Measurements from ENCODE around the gene TM9SF3.

The TM9SF3 gene

DNA sequence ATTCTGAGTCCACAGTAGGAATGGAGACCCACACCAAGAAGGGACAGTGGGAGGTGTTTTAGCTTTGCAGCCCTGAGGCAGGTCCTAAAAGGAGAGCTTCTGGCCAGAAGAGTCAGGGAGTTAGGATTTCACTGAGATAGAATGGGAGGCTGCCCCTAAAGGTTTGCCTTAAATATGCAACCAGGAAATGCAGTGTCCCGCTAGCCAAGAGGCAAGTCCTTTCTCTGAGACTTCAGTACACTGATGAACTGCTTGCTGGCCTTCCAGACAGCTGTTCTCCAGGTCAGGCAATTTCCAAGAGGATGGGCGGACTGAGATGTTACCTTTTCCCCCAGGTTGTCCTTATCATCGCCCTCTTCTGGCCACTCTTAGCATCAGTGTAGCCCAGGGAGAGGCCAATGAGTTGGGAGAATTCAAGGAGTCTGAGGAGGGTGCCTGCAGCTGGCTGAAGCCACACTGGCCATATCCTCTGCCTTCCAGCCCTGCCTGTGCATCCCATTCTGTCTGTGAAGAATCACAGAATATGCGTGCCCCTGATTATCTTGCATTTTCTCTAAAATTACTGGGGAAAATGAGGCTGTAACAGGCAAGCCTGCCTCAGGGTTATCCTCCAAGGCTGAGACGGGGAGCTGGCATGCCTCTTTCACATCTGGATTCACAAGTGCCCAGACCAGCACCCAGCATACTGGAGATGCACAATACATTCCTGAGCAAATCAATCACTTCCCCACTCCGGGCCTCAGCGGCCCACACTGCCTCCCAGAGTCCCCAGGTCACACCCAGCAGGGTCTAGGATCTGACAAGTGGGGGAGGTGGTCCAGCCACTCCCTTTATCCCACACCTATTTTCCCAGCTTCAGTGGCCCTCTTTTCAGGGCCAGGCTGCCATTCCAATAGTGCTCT is 75.5 kb downstream of the TM9SF3 start:
- peak; percentile 53 for DNase-seq (ENCODE audit: low read depth, low spot score)

DNA sequence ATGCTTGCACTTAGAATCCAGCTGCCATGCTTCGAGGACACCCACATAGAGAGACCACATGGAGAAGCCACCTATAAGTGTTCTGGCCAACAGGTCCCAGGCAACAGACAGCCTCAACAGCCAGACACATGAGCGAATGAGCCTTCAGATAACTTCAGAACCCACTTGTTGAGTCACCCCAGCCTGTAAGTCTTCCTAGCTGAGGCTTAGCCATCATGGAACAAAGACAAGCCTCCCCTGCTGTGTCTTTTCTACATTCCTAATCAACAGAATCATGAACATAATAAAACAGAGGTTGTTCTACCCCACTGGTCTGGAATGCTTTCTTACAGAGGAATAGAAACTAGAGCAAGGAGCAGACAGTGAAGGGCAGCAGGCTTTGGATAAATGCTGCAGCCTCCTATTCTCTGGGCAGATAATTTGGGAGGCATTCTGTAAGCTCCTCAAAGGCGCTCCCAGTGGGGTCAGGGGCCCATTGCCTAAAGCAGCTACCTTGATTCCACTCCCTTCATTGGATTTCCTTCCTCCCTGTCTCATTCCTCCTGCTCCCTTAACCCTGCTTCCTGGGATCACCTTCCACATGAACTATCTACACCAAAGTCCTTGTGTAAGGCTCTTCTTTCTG is 77.7 kb downstream of the TM9SF3 start:
- DNase-seq (ENCODE audit: low read depth, low spot score) = peak; percentile 95

DNA sequence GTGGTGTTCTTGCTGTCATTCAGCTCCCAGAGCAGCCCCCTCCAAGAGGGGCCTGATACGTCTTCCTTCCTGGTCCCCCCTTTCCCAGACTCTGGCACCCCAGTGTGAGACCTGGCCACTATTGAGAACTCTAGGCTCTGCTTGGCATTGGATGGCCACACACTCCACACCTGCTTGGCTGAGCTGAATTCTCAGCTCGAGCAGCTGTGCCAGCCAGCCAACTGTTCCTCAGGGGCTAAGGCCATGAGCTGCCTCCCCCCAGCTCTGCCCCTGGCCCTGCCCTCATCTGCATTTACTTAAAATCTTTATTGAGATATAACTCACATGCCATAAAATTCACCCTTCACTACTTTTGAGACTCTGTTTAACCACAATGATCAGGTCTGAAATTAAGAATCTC is 79.8 kb downstream of the TM9SF3 start:
- no peak for DNase-seq (ENCODE audit: low read depth, low spot score)

DNA sequence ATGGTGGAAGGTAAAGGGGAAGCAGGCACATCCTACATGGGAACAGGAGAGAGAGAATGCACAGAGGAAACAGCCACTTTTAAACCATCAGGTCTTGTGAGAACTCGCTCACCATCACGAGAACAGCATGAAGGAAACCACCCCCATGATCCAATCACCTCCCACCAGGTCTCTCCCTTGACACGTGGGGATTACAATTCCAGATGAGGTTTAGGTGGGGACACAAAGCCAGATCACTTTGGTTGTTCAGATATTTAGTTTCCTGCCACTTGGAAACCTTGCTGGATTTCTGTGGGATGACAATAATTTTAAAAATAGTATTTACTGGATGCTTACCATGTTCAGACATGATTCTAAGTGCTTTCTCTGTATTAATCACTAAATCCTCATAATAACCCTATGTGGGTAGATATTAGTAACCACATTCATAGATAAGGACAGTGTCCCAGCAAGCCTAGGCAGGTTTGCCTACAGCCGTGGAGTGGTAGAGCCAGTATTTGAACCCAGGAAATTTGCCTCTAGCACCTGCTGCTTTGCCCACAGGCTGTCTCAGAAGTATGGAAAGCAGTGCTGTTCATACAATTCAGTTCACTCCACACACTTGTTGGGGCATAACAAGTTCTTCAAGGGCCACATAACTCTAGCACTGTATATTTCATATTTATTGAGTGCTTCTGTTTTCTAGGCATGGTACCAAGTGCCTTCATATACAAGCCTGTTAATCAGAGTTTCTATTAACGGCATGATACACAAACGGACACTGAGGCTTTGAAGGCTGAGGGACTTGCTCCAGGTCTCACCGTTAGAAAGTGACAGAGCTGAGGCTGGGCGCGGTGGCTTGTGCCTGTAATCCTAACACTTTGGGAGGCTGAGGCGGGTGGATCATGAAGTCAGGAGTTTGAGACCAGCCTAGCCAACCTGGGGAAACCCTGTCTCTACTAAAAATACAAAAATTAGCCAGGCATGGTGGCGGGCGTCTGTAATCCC is 81.4 kb downstream of the TM9SF3 start:
- DNase-seq (ENCODE audit: low read depth, low spot score) = no peak

DNA sequence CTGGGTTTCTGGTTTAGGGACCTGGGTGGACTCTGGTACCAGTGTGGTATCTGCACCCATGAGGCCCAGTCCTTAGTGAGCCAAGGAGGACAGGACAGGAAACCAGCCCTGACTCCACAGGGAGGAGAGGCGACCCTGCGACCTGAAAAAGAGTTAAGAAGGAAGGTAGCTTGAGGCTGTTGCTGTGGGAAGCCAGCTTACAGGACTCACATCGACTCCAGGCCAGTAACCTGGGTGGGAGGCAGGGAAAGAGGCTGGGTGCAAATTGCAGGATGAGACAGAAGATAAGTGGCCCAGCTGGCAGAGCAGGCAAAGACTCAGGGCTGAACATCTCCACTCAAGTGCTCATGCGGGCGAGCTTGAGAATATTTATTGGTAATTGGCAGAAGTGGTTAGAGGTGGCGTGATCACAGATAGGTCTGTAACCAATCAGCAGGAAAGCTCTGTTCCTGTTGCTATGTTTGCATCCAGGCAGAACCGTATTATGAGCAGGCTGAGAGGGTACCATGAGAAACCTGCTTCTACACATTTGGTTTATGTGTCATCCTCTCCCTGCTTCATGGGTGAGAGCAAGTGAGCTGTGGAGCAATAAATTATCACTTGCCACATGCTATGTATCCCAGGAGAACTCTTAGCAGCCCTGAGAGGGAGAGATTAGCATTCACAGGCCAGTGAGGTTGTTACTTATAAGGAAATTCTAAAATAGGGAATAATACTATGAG is 84.1 kb downstream of the TM9SF3 start:
- no peak for DNase-seq (ENCODE audit: low read depth, low spot score)

DNA sequence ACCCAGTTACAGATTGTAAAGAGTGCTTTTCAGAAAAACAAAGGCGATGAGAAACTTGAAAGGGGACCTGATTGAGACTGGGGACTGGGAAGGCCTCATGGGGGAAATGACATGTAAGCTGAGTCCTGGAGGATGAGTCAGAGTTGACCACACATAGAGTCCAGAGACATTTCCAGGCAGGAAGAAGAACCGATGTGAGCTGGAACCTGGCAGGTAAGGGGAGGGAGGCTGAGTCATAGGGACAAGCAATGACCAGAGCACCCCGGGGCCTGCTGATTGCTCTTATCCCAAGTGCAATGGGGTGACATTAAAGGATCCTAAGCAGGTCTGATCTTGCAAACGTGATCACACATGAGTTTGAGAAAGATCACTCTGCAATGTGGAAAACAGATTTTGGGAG is 84.8 kb downstream of the TM9SF3 start:
- peak; percentile 24 for DNase-seq (ENCODE audit: low read depth, low spot score)

DNA sequence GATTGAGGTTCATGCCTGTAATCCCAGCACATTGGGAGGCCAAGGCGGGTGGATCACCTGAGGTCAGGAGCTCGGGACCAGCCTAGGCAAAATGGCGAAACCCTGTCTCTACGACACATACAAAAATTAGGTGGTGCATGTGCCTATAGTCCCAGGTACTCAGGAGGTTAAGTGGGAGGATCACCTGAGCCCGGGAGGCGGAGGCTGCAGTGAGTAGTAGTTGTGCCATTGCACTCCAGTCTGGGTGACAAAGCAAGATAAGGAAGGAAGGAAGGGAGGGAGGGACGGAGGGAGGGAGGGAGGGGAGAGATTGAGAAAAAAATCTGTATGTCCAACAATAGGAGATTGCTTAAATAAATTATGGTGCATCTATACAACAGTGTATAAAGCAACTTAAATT is 86.3 kb downstream of the TM9SF3 start:
- DNase-seq (ENCODE audit: low read depth, low spot score) = no peak

DNA sequence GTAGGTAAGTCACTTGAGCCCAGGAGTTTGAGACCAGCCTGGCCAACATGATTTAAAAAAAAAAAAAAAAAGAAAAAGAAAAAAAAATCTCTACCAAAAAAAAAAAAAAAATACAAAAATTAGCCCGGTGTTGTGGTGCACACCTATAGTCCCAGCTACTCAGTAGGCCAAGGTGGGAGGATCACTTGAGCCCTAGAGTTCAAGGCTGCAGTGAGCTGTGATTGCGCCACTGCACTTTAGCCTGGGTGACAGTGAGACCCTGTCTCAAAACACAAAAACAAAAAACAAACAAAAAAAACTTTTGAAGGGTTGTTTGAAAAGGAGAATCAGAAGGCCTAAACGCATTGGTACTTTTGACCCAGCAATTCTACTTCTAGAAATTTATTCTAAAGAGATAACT is 86.8 kb downstream of the TM9SF3 start:
- DNase-seq (ENCODE audit: low read depth, low spot score) = no peak

DNA sequence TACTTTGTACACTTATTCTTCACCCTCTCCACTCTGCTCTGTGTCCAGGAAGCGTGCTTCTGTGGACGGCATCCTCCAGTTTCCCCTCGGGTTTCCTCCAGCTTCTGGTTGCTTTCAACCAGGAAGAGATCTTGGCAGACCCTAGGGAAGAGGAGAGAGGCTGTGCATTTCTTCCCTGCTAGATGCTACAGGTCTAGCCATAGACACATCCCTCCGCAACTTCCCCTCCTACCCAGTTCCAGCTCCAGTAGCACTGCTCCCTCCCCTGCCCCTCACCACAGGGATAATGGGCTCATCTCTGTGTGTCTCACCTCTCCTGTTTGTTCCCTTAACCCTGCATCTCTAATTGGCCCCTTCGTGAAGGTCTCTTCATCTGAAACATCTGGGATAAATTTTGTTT is 89.4 kb downstream of the TM9SF3 start:
- DNase-seq (ENCODE audit: low read depth, low spot score) = no peak

DNA sequence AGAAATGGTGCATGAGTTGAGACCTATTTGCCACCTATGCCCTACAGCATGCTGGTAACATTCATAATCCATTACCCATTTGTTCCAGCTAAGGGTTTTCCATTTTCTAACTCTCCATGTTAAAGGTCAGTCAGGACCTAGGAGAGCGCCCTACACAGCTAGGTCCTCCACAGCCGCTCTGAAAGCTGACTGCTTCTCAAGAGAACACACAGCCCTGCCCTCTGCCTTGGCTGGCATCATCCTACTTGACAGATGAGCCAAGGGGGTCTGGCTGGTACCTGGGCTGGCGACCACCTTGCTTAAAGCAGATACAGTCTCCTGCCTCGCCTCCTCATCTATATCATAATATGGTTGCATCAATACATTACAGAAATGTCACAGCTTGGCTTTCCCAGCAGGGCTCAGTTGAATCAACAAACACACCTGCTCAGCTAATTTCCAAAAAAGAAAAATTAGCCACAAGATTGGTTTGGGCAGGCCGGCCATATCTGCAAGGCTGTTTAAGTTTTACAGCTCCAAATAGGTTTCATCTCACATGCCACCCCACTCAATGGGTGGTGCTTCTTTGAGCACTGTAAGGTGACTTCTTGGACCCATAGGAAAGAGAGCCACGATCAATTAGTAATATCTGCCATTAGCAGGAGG is 90.4 kb downstream of the TM9SF3 start:
- DNase-seq (ENCODE audit: low read depth, low spot score) = peak; percentile 64

DNA sequence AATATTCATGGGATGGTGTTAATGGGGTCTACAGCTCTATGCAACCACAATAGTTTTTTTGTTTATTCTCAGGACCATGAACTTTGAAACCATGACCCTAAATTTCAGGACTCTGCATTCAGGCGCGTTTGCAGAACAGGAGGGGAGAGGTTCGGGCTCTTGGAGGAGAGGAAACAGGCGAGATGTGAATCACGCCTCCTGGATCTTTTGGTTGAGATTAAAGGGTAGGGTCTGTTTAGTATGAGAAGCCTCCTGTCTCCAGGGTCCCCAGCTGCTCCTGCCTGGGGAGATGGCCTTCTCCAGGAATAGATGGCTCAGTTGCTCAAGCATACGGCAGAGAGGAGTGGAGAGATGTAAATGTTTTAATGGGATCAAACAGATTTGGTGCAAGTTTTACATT is 91.3 kb downstream of the TM9SF3 start:
- DNase-seq (ENCODE audit: low read depth, low spot score) = no peak

DNA sequence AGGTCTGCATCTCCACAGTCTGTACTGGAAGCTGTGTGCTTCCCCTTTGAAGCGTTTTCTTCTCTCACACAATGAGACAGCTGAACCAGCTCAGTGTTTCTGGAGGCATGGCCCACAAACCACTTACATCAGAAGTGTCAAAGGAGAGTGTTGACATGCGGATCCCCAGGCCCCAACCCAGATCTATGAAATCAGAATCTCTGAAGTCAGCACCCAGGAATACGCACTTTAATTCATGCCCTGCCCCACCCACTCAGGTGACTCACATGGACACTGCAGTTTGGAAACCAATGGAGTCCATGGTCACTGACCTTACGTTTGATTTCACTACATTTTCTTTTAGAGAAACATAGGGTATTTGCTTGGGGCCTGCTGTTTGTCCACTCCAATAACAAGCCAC is 92.1 kb downstream of the TM9SF3 start:
- DNase-seq (ENCODE audit: low read depth, low spot score) = no peak

DNA sequence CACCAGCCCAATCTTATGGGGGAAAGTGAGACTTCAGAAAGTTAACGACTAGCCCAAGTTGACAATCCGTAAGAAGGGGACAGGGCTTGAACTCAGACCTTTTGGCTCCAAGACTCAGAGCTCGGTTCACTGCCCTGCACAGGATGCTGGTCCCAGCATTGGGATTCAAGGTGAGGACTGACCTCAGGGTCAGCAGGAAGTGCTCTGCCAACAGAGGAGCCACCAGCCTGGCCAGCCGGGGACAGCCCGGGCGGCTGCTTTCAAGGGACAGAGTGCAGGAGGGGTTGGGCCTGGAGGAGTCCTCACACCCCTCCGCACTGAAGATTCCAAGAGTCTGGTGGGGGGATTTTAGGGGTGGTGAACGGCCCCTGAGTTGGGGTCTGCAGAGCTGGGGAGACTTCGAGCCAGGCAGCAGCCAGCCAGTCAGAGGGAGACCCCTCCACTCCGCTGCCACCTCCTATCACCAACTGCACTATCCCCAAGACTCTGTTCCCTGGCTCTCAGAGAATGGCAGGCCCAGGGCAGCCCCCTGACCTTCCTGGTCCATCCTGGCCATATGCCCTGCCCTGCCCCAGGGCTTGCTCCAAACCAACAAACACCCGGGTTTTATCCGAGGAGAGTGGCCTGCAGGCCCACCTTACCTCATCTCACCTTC is 92.8 kb downstream of the TM9SF3 start:
- no peak for DNase-seq (ENCODE audit: low read depth, low spot score)

DNA sequence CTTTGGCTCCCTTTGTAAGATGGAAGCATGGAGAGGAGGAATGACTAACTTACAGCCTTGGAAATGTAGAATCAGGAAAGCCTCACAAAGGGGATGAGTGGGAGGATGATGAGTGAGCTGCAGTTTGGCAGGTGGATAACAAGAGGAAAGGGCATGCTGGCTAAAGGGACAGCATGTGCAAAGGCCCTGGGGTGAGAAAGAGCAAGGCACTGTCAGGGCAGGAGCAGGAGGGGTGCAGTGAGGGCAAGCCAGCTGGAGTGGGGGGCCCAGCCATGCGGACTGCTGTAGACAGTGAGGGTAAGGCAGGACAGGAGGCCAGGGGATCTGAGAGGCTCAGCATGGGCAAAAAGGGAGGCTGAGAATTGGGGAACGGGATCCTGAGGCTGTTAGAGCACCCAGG is 93.6 kb downstream of the TM9SF3 start:
- DNase-seq (ENCODE audit: low read depth, low spot score) = no peak

DNA sequence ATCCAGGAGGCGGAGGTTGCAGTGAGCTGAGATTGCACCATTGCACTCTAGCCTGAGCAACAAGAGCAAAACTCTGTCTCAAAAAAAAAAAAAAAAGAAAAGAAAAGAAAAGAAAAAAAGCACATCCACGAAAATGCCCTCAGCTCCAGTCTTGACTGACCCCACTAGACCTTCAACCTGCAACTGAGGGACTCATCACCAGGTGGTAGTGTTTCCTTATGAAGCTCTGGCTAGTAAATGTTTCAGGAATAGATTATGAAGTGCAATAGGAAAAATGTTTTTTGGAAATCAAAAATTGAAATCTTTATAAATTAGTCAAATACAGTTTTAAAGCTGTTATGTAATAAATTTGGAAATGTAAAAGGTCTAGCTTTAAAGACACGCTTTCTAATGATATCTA is 95.5 kb downstream of the TM9SF3 start:
- DNase-seq (ENCODE audit: low read depth, low spot score) = no peak

DNA sequence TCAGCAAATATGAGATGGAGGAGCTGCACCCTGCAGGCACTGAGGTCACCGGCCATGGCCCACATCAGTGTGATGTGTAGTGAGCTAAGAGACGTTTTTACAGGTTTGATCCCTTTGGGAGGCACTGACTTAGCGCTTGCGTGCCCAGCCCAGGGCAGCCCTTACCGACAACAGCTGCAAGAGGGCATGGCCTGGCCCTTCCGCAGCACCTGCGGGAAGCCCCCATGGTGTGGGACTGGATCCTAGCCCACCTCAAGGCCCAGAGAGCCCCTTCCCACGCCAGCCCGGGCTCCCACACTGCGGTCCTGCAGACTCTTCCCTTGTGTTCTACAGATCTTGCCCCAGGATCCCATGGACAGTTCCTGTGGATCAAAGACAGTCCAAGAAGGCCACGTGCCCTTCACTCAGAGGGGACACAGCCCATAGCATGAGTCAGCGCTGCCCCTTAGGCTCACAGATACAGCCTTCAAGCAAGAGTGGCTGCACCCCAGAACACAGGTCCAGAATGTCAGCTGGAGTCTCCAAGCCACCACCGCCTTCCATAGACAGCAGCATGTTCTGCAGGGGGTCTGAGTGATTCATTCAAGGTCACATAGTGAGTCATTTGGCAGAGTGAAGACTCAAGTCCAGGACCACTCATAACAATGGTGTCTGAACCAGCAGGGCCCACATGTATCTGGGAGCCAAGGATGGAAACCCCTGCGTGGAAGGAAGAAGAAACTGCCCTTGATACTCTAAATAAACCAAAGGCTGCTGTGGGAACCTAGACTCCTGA is 98.5 kb downstream of the TM9SF3 start:
- peak; percentile 31 for DNase-seq (ENCODE audit: low read depth, low spot score)

DNA sequence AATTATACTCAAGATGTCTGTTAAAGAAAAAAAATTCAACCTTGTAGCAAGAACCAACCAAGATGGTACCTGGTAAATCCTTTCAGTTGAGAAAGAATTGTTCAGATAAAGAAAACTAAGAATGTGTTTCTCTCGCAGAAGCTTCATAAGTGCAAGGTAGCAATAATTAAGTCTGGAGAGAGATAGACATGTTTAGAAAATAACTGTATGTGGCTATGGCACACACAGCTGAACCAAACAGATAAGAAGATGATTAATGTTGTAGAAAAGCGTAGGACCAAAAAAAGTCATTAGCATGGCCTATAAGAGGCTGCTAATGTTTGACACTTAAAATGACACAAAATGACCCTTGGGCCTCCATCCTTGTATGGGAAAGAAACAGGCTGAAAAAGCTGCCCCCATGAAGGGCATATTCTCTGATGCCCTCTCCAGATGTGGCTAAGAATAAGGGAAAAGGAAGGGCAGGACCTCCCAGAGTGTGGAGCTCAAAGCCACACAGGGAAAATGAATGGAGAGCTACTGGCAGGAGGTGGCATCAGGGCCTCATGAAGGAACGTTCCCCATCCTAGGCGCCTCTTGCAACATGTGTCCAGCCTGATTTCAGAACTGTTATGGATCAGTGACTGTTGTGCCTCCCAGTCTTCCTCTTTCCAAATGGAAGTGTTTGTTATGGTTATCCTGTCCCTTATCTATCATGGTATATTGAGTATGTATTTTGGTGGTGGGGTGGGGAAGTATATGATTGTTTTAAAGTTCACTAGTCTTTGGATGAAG is 103.8 kb downstream of the TM9SF3 start:
- no peak for DNase-seq (ENCODE audit: low read depth, low spot score)

DNA sequence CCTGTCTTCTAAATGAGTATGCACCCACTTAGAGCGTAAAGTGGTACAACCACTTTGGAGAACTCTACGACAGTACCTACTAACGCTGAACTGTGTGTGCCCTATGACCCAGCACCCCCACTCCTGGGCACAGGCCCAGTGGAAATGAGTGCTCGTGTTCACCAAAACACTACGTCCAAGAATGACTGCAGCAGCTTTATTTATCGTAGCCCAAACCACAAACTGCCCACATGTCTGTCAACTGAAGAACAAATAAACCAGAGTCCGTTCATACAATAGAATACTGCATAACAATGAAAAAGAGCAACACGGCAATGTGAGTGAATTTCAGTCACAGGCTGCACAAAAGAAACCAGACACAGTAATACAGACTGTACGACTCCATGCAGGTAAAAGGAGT is 108.5 kb downstream of the TM9SF3 start:
- peak; percentile 83 for DNase-seq (ENCODE audit: low read depth, low spot score)

DNA sequence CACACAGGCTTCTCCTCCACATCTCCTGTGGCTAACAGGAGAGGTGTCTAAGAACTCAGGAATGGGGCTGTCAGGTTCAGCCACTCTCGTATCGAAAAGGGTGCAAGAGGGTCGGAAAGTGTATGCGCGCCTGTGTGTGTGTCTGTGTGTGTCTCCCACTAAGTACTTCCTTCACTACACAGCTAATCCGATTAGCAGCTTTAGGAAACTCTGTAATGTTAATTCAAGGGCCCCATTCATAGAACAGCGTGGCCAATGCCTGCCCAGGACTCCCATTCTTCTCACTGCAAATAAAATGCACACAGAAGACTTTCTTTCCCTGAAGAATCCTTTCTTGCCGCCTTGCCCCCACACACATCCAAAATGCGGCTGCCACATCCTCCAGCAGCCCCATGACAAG is 112.9 kb downstream of the TM9SF3 start:
- no peak for DNase-seq (ENCODE audit: low read depth, low spot score)
